NB4 (cell line): ENCODE measurements around the gene ACBD4.
A peak's percentile ranks its signal among the peaks of the same experiment; 100 is the strongest.

Experiments
- CTCF ChIP-seq: IDR thresholded peaks from one replicate; pipeline ENCODE4 v1.5.1; 2012; ENCODE audit warnings: low read depth, low read length
- POLR2A ChIP-seq: IDR thresholded peaks from 2 replicates; pipeline ENCODE4 v1.6.1; 2011; ENCODE audit warnings: mild to moderate bottlenecking; ENCODE audit not compliant: insufficient read length; ENCODE audit errors: extremely low read depth

DNA sequence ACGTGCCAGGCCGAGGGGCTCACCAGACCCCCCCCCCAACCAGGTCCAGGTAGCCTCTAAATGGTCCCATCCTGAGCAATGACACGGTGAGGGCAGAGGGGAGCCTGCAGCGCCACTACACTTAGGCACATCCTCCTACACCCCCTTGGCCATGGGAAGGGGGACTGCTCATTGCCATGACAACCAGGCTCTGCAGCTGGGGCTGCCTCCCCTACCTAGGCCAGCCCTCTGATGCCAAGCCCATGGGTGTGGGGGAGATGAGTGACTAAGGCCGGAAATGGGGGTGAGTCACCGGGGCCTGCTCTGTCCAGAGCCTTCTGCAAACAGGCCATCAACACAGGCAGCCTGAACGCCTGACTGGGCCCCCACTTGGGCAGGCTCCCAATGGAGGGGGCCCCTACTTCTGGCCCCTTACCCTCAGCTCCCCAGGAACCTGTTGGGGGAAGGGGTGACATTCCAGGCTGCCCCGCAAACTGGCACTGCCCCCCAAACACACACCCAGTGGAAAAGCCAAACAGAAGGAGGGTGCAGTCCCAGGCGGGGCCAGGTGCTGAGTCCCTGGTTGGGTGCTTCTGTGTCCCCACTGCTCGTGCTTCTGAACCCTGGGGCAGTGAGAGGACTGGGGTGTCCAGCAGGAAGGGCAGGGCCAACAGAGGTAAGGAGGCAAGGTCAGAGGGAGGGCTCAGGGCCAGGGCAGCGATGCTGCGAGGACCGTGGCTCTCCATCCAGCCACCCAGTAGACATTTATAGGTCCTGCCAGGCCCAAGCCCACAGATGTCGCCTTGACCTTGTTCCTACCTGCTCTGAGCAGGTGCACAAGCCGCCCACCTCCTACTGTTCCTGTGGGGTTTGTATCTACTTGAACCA, 11.3 kb upstream of the ACBD4 start:
- TF ChIP-seq CTCF (no peak), POLR2A (peak; percentile 18)
